Measurements from ENCODE around the gene ZNF804A. TPM values are rescaled to one million over a fixed set of nuclear protein-coding genes. Genes with fewer than 3 reads are reported as not detected.

The ZNF804A gene
- total and polyA plus RNA-seq, 7 donors, result 0.14 to 1.1 (median 0.31) TPM; not detected in 2

DNA sequence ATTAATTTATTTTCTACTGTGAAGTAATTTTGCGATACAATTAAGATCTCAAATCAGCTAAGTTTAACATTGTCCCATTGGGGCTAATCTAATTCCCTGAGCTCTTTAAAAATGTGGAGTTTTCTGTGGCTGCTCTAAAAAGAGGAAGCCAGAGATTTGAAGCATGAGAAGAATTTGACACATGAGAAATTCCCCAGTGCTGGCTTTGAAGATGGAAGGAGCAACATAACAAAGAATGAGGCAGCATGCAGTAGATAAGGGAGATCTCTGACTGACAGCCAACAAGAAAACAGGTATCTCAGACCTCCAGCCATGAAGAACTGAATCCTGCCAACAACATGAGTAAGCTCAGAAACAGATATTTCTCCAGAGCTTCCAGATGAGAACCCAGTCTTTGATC lies 308.4 kb downstream of the ZNF804A start:
- Histone ChIP-seq H3K4me1 (no peaks in the 10 kb centered on the region), H3K27ac (no peak overlapping the region), H3K4me3 (no peak overlapping the region), H3K9me3 (no peaks in the 10 kb centered on the region), H3K36me3 (no peaks in the 10 kb centered on the region), H3K27me3 (no peaks in the 10 kb centered on the region)
- intact Hi-C loops (cut with DNase I), result no loop called here
- DNase-seq, result no peak
- WGBS, 2 donors, result 88 to 95% methylated on average over 1 of the region's 1 CpG
- TF ChIP-seq CTCF (IDR thresholded peaks at IDR 0.05), result no peak
- no peak for TF ChIP-seq EP300 (IDR thresholded peaks at IDR 0.05)
- TF ChIP-seq POLR2AphosphoS5 (IDR thresholded peaks at IDR 0.05), result no peak
- no peak for TF ChIP-seq POLR2A (IDR thresholded peaks at IDR 0.05)

DNA sequence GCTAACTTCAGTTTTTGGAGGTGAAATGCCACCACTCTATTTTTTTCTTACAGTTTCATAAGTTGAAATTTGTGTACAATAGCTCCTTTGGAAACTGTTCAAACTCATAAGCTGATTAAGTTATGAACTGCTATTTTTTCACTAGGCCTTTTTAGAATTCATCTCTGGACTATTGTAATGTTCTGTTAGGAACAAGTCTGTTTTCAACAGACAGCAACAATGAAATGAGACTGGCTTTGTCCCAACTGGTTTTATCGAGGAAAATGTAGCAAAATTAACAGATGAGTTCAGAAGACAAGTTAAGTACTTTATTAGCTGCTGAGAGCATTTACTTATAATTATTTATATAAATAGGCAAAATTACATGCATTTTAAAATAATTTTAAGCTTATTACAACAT lies 310.6 kb downstream of the ZNF804A start:
- intact Hi-C loops (cut with DNase I), result no loop called here

GRCh38 chr2:184920451-184920965 lies 322.2 kb downstream of the ZNF804A start:
- no peak for DNase-seq
- intact Hi-C loops (cut with DNase I), result no loop called here
- H3K4me1 ChIP-seq, result peaks cover 0 to 5% (median 0%) of the 10 kb centered on the region in 4 donors
- no peaks in the 10 kb centered on the region for H3K27me3 ChIP-seq
- no peaks in the 10 kb centered on the region for H3K9me3 ChIP-seq
- no peak overlapping the region for H3K4me3 ChIP-seq
- TF ChIP-seq POLR2AphosphoS5 (IDR thresholded peaks at IDR 0.05) (no peak), POLR2A (IDR thresholded peaks at IDR 0.05) (no peak), EP300 (IDR thresholded peaks at IDR 0.05) (no peak), CTCF (IDR thresholded peaks at IDR 0.05) (no peak)
- 34 to 61% methylated on average over 3 of the region's 3 CpGs for WGBS, 2 donors
- no peaks in the 10 kb centered on the region for H3K36me3 ChIP-seq
- no peak overlapping the region for H3K27ac ChIP-seq

More for the DNA sequence above, 310.6 kb downstream of the ZNF804A start:
- Histone ChIP-seq H3K4me1 (no peaks in the 10 kb centered on the region), H3K27ac (no peak overlapping the region), H3K27me3 (no peaks in the 10 kb centered on the region), H3K36me3 (no peaks in the 10 kb centered on the region), H3K4me3 (no peak overlapping the region), H3K9me3 (peaks cover 0 to 2% (median 0%) of the 10 kb centered on the region in 4 donors)
- DNase-seq, result no peak
- 64 to 74% methylated on average over 1 of the region's 1 CpG for WGBS, 2 donors
- TF ChIP-seq POLR2A (IDR thresholded peaks at IDR 0.05), result no peak
- no peak for TF ChIP-seq EP300 (IDR thresholded peaks at IDR 0.05)
- no peak for TF ChIP-seq POLR2AphosphoS5 (IDR thresholded peaks at IDR 0.05)
- no peak for TF ChIP-seq CTCF (IDR thresholded peaks at IDR 0.05)

DNA sequence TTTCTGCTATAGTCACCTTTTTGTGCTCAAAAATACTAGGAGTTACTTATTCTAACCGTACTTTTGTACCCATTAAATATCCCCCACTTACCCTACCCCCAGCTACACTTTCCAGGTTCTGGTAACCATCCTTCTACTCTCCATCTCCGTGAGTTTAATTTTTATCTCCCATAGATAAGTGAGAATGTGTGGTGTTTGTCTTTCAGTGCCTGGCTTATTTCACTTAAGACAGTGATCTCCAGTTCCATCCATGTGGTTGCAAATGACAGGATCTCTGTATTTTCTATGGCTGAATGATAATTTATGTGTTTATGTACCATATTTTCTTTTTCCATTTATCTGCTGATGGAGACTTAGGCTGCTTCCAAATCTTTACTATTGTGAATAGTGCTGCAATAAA lies 323.3 kb downstream of the ZNF804A start:
- Histone ChIP-seq H3K27ac (no peak overlapping the region), H3K4me3 (no peak overlapping the region), H3K36me3 (no peaks in the 10 kb centered on the region), H3K4me1 (peaks cover 0 to 5% (median 0%) of the 10 kb centered on the region in 4 donors), H3K27me3 (no peaks in the 10 kb centered on the region), H3K9me3 (peaks cover 0 to 7% (median 0%) of the 10 kb centered on the region in 4 donors)
- no peak for DNase-seq
- intact Hi-C loops (cut with DNase I), result no loop called here
- no peak for TF ChIP-seq CTCF (IDR thresholded peaks at IDR 0.05)
- TF ChIP-seq POLR2A (IDR thresholded peaks at IDR 0.05), result no peak
- TF ChIP-seq EP300 (IDR thresholded peaks at IDR 0.05), result no peak
- TF ChIP-seq POLR2AphosphoS5 (IDR thresholded peaks at IDR 0.05), result no peak
- 72 to 80% methylated on average over 2 of the region's 2 CpGs for WGBS, 2 donors

- intact Hi-C loops (cut with DNase I), result no loop called here
These were observed 325.4 kb downstream of the ZNF804A start for GRCh38 chr2:184923751-184924150.

More at GRCh38 chr2:184923751-184924150, 325.4 kb downstream of the ZNF804A start:
- no peaks in the 10 kb centered on the region for H3K27me3 ChIP-seq
- TF ChIP-seq CTCF (IDR thresholded peaks at IDR 0.05), result no peak
- TF ChIP-seq EP300 (IDR thresholded peaks at IDR 0.05), result no peak
- no peak for TF ChIP-seq POLR2A (IDR thresholded peaks at IDR 0.05)
- no peak for TF ChIP-seq POLR2AphosphoS5 (IDR thresholded peaks at IDR 0.05)
- H3K9me3 ChIP-seq, result peaks cover 0 to 7% (median 0%) of the 10 kb centered on the region in 4 donors
- no peak overlapping the region for H3K4me3 ChIP-seq
- H3K27ac ChIP-seq, result no peak overlapping the region
- 78 to 91% methylated on average over 1 of the region's 1 CpG for WGBS, 2 donors
- peaks cover 0 to 5% (median 0%) of the 10 kb centered on the region in 4 donors for H3K4me1 ChIP-seq
- no peaks in the 10 kb centered on the region for H3K36me3 ChIP-seq
- DNase-seq, result no peak
